NCI-H128 (cell line): Measurements from ENCODE around the gene TMCO1.
"Not testable (repeated sequence)": the region's sequence is repeated elsewhere in the genome, so short reads cannot be mapped to it uniquely, and the experiment has no call there.

Experiments
- DNase-seq: peaks from one replicate; lab custom pipeline; 2025; ENCODE audit not compliant: unreplicated experiment; lab: John Stamatoyannopoulos, UW

The TMCO1 gene

GRCh38 chr1:165768513-165769394 lies at the start of gene TMCO1:
TSS of gene TMCO1 (minus strand) at chr1:165768868. CDS start at chr1:165768751, 117 bp downstream.
- peak; percentile 95 for DNase-seq

- no peak for DNase-seq
Observed at GRCh38 chr1:165816826-165817497, 48.3 kb upstream of the TMCO1 start.

- DNase-seq = no peak
Observed at GRCh38 chr1:165816157-165816556, 47.5 kb upstream of the TMCO1 start.

- DNase-seq = no peak
Observed at GRCh38 chr1:165815725-165816124, 47.1 kb upstream of the TMCO1 start.

- no peak for DNase-seq
Observed at GRCh38 chr1:165807613-165808012, 38.9 kb upstream of the TMCO1 start.

GRCh38 chr1:165804513-165804912 lies 35.8 kb upstream of the TMCO1 start:
- not testable (repeated sequence) for DNase-seq

GRCh38 chr1:165799387-165799786 lies 30.7 kb upstream of the TMCO1 start:
- no peak for DNase-seq

- DNase-seq = no peak
Observed at GRCh38 chr1:165795894-165796293, 27.2 kb upstream of the TMCO1 start.

- no peak for DNase-seq
Observed at GRCh38 chr1:165793951-165794350, 25.3 kb upstream of the TMCO1 start.

- DNase-seq = no peak
Observed at GRCh38 chr1:165787741-165788140, 19.1 kb upstream of the TMCO1 start.

- DNase-seq = not testable (repeated sequence)
Observed at GRCh38 chr1:165783519-165783918, 14.9 kb upstream of the TMCO1 start.

GRCh38 chr1:165778197-165778596 lies 9.5 kb upstream of the TMCO1 start:
- not testable (repeated sequence) for DNase-seq

GRCh38 chr1:165773324-165773965 lies 4.8 kb upstream of the TMCO1 start:
- DNase-seq = no peak

GRCh38 chr1:165772739-165773138 lies 4.1 kb upstream of the TMCO1 start:
- no peak for DNase-seq

GRCh38 chr1:165764277-165764676 lies 4.4 kb downstream of the TMCO1 start:
- DNase-seq = no peak

- no peak for DNase-seq
Observed at GRCh38 chr1:165763442-165763841, 5.2 kb downstream of the TMCO1 start.

GRCh38 chr1:165762725-165763124 lies 5.9 kb downstream of the TMCO1 start:
- no peak for DNase-seq

GRCh38 chr1:165759095-165759494 lies 9.6 kb downstream of the TMCO1 start:
- DNase-seq = no peak

- no peak for DNase-seq
Observed at GRCh38 chr1:165755393-165756010, 13.2 kb downstream of the TMCO1 start.

GRCh38 chr1:165753934-165754333 lies 14.7 kb downstream of the TMCO1 start:
- no peak for DNase-seq

- DNase-seq = no peak
Observed at GRCh38 chr1:165748550-165748949, 20.1 kb downstream of the TMCO1 start.
